ENCODE measurements around the gene SGK1.
"Not testable (repeated sequence)": the region's sequence is repeated elsewhere in the genome, so short reads cannot be mapped to it uniquely, and the experiment has no call there.

The SGK1 gene

GRCh38 chr6:134296762-134297161 is 21.1 kb downstream of the SGK1 start:
- Mint-ChIP-seq H3K4me3 (no peak overlapping the region), H3K36me3 (no peaks in the 10 kb centered on the region), H3K4me1 (no peaks in the 10 kb centered on the region), H3K9me3 (no peaks in the 10 kb centered on the region), H3K27ac (no peak overlapping the region)
- no peak for ATAC-seq
- no peak for DNase-seq (ENCODE audit: low spot score in 2 of 2)

DNA sequence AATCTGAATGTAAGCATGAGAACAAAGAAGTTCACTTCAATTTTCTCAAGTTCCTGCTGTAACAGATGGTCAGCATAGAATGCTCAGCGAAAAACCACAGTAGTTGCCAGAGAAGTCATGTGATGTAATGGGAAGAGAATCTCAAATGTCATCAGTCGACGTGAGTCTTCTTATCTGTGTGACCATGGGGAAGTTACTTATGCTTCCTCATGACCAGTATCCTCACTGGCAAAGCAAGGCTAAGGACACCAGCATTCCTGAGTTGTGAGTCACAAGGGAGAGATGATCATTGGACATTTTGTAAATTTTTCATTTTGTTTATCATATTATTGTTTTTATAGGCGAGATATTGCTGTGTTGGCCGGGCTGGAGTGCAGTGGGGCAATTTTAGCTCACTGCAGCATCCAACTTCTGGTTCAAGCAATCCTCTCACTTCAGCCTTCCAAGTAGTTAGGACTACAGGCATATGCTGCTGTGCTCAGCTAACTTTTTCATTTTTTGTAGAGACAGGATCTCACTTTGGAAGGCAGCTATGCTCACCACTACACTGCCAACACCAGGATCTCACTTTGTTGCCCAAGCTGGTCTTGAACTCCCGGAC is 21.9 kb downstream of the SGK1 start:
- ATAC-seq, result no peak

DNA sequence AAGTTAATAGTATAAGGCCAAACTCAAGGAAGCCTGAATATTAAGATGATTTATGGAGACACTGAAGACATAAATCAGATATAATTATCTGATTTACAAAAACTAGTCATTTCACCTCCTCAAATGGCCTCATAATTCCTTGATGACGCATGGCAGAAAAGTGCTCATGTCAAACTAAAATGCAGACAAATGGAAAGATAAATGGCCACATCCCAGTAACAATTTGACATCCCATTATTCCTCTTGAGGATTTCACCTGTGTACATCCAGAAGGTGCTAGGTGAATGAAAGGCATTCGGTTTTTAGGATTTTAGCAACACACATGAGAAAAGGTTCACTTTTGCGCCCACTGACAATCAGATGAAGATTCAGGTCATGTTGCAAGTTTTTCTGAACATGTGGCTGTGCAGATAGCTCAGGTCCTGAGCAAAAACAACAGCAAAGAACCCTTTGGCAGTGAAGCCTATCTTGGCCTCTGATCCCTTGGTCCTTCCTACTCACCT is 24.2 kb downstream of the SGK1 start:
- ATAC-seq, result no peak

More for the DNA sequence above, 21.9 kb downstream of the SGK1 start:
- Mint-ChIP-seq H3K4me3 (no peak overlapping the region), H3K36me3 (no peaks in the 10 kb centered on the region), H3K4me1 (no peaks in the 10 kb centered on the region), H3K27ac (no peak overlapping the region), H3K9me3 (no peaks in the 10 kb centered on the region)
- no peak for DNase-seq (ENCODE audit: low spot score in 2 of 2)

GRCh38 chr6:134291156-134291555 is 26.8 kb downstream of the SGK1 start:
- H3K27ac Mint-ChIP-seq, result no peak overlapping the region
- DNase-seq (ENCODE audit: low spot score in 2 of 2) (no peak), ATAC-seq (no peak)
- peaks cover 7% of the 10 kb centered on the region for H3K36me3 Mint-ChIP-seq
- H3K4me1 Mint-ChIP-seq, result peaks cover 16% of the 10 kb centered on the region
- no peak overlapping the region for H3K4me3 Mint-ChIP-seq
- H3K9me3 Mint-ChIP-seq, result no peaks in the 10 kb centered on the region

More for the DNA sequence above, 24.2 kb downstream of the SGK1 start:
- no peak for DNase-seq (ENCODE audit: low spot score in 2 of 2)
- no peak overlapping the region for H3K4me3 Mint-ChIP-seq
- H3K27ac Mint-ChIP-seq, result no peak overlapping the region
- H3K36me3 Mint-ChIP-seq, result peaks cover 6% of the 10 kb centered on the region
- H3K4me1 Mint-ChIP-seq, result peaks cover 7% of the 10 kb centered on the region
- H3K9me3 Mint-ChIP-seq, result no peaks in the 10 kb centered on the region

GRCh38 chr6:134289204-134289575 is 28.7 kb downstream of the SGK1 start:
- DNase-seq (ENCODE audit: low spot score in 2 of 2), result no peak
- peak overlapping the region; percentile 46 for H3K4me3 Mint-ChIP-seq
- H3K27ac Mint-ChIP-seq, result peak overlapping the region; percentile 95
- ATAC-seq, result no peak
- H3K36me3 Mint-ChIP-seq, result peaks cover 7% of the 10 kb centered on the region
- H3K9me3 Mint-ChIP-seq, result no peaks in the 10 kb centered on the region
- peaks cover 23% of the 10 kb centered on the region for H3K4me1 Mint-ChIP-seq

DNA sequence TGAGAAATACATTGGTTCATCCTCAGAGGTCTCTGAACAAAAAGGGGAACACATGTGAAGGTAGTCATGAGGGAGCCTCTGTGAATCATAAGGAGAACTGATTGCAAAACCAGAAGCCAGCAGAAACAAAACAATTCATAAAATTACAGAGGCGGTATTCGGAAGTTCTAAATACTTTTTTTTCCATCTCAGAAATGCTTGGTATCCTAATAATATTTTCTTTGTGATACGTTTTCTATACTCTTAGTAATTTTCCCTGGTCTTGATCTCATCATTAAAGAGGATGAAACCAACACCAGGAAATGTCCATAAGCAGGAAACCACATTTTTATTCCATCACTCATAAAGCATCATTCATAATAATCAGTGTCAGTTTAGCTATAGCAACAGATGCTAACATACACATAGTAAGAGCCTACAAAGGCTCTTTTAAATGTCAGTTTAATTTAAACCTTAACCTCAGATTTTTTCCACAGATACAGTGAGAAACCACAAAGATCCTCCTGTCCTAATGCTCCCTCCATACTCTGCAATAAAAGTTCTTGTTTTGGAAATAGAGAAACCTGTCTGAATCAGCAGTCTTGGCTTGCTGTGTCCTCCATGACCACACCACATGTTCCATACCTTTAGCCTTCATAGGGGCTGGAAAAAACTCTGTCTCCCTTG is 29.2 kb downstream of the SGK1 start:
- H3K9me3 Mint-ChIP-seq, result no peaks in the 10 kb centered on the region
- H3K4me1 Mint-ChIP-seq, result peaks cover 23% of the 10 kb centered on the region
- ATAC-seq (peak; percentile 93), DNase-seq (ENCODE audit: low spot score in 2 of 2) (no peak)
- H3K27ac Mint-ChIP-seq, result peak overlapping the region; percentile 95
- H3K4me3 Mint-ChIP-seq, result peak overlapping the region; percentile 46
- peaks cover 7% of the 10 kb centered on the region for H3K36me3 Mint-ChIP-seq

DNA sequence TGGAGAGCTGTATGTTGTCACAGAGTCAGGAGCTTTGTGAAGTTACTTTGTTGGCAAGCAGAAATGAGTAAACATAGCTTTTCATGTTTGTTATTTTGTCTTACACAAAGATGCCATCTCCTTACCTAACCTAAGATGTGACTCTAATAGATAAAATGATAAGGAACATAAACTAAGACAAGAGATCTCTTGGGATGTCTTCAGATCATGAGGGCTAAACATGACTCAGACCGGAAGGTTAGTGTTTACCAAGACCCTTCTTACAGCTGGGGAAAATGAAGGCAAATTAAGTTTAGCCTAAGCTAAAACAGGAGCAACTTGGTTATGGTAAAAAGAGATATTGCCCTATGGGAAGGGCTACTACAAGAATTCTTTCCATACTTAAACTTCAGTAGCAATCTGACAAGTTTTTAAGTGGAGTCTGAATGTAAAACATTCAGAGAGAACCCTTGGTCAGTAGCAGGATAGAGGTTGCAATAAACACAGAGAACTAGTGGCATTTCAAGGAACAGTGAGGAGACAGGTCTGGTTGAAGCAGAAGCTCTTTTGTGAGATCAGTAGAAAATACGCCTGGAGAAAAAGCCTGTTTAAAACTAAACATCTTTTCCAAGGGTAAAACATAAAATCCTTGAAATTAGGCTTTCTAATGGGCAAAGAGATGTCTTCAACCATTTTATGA is 29.9 kb downstream of the SGK1 start:
- Mint-ChIP-seq H3K27ac (peak overlapping the region; percentile 95), H3K4me3 (peak overlapping the region; percentile 46), H3K9me3 (no peaks in the 10 kb centered on the region), H3K36me3 (peaks cover 7% of the 10 kb centered on the region), H3K4me1 (peaks cover 23% of the 10 kb centered on the region)
- DNase-seq (ENCODE audit: low spot score in 2 of 2) (no peak), ATAC-seq (peak; percentile 3)

GRCh38 chr6:134282816-134283215 is 35.1 kb downstream of the SGK1 start:
- Mint-ChIP-seq H3K36me3 (no peaks in the 10 kb centered on the region), H3K4me1 (peaks cover 10% of the 10 kb centered on the region), H3K4me3 (no peak overlapping the region), H3K9me3 (no peaks in the 10 kb centered on the region), H3K27ac (no peak overlapping the region)
- DNase-seq (ENCODE audit: low spot score in 2 of 2), result no peak
- no peak for ATAC-seq

GRCh38 chr6:134281388-134281787 is 36.5 kb downstream of the SGK1 start:
- no peaks in the 10 kb centered on the region for H3K9me3 Mint-ChIP-seq
- no peaks in the 10 kb centered on the region for H3K36me3 Mint-ChIP-seq
- H3K27ac Mint-ChIP-seq, result no peak overlapping the region
- peaks cover 17% of the 10 kb centered on the region for H3K4me1 Mint-ChIP-seq
- no peak for ATAC-seq
- DNase-seq (ENCODE audit: low spot score in 2 of 2), result no peak
- no peak overlapping the region for H3K4me3 Mint-ChIP-seq

GRCh38 chr6:134278000-134278399 is 39.9 kb downstream of the SGK1 start:
- no peak for ATAC-seq
- Mint-ChIP-seq H3K4me1 (peaks cover 16% of the 10 kb centered on the region), H3K27ac (no peak overlapping the region), H3K36me3 (no peaks in the 10 kb centered on the region), H3K4me3 (no peak overlapping the region), H3K9me3 (no peaks in the 10 kb centered on the region)
- DNase-seq (ENCODE audit: low spot score in 2 of 2), result no peak

GRCh38 chr6:134276891-134277377 is 41.0 kb downstream of the SGK1 start:
- not testable (repeated sequence) for H3K36me3 Mint-ChIP-seq; DNase-seq (ENCODE audit: low spot score in 2 of 2); H3K9me3 Mint-ChIP-seq
- Mint-ChIP-seq H3K27ac (peak overlapping the region; percentile 89), H3K4me3 (peak overlapping the region; percentile 41), H3K4me1 (peaks cover 23% of the 10 kb centered on the region)
- peak; percentile 62 for ATAC-seq

- peak overlapping the region; percentile 7 for H3K4me3 Mint-ChIP-seq
- H3K9me3 Mint-ChIP-seq, result no peaks in the 10 kb centered on the region
- ATAC-seq (no peak), DNase-seq (ENCODE audit: low spot score in 2 of 2) (no peak)
- H3K4me1 Mint-ChIP-seq, result peaks cover 21% of the 10 kb centered on the region
- H3K36me3 Mint-ChIP-seq, result no peaks in the 10 kb centered on the region
- no peak overlapping the region for H3K27ac Mint-ChIP-seq
Measured at GRCh38 chr6:134272374-134272773, 45.5 kb downstream of the SGK1 start.

- peaks cover 7% of the 10 kb centered on the region for H3K4me1 Mint-ChIP-seq
Measured at GRCh38 chr6:134267917-134268361, 50.0 kb downstream of the SGK1 start.

GRCh38 chr6:134266776-134267175 is 51.1 kb downstream of the SGK1 start:
- H3K9me3 Mint-ChIP-seq, result no peaks in the 10 kb centered on the region
- no peak for ATAC-seq
- H3K4me3 Mint-ChIP-seq, result no peak overlapping the region

More at GRCh38 chr6:134267917-134268361, 50.0 kb downstream of the SGK1 start:
- no peaks in the 10 kb centered on the region for H3K36me3 Mint-ChIP-seq
- no peaks in the 10 kb centered on the region for H3K9me3 Mint-ChIP-seq
- ATAC-seq (no peak), DNase-seq (ENCODE audit: low spot score in 2 of 2) (peak in 1 of 2 donors; percentile 37)
- H3K27ac Mint-ChIP-seq, result no peak overlapping the region
- no peak overlapping the region for H3K4me3 Mint-ChIP-seq

GRCh38 chr6:134261766-134262165 is 56.1 kb downstream of the SGK1 start:
- H3K4me3 Mint-ChIP-seq, result no peak overlapping the region
- no peak for ATAC-seq
- H3K27ac Mint-ChIP-seq, result no peak overlapping the region
- DNase-seq (ENCODE audit: low spot score in 2 of 2), result no peak
- no peaks in the 10 kb centered on the region for H3K4me1 Mint-ChIP-seq
- no peaks in the 10 kb centered on the region for H3K9me3 Mint-ChIP-seq
- H3K36me3 Mint-ChIP-seq, result no peaks in the 10 kb centered on the region

More at GRCh38 chr6:134266776-134267175, 51.1 kb downstream of the SGK1 start:
- no peak for DNase-seq (ENCODE audit: low spot score in 2 of 2)
- Mint-ChIP-seq H3K36me3 (no peaks in the 10 kb centered on the region), H3K27ac (no peak overlapping the region), H3K4me1 (no peaks in the 10 kb centered on the region)

All from stimulated activated effector memory CD8-positive, alpha-beta T cell treated with anti-CD3 and anti-CD28 coated beads, Interleukin-12 subunit alpha, Interleukin-12 subunit beta, amount 100 ng/mL, for 72 hours (primary cell).